NCI-H774 (cell line): Measurements from ENCODE around the gene FBLN2.

Experiments
- DNase-seq: peaks from one replicate; lab custom pipeline; 2025; lab: John Stamatoyannopoulos, UW

The FBLN2 gene

GRCh38 chr3:13532085-13532484 lies 16.8 kb upstream of the FBLN2 start:
- no peak for DNase-seq

GRCh38 chr3:13532631-13533030 lies 16.3 kb upstream of the FBLN2 start:
- DNase-seq, result no peak

GRCh38 chr3:13533885-13534301 lies 15.0 kb upstream of the FBLN2 start:
- no peak for DNase-seq

- no peak for DNase-seq
Observed at GRCh38 chr3:13535526-13535875, 13.4 kb upstream of the FBLN2 start.

GRCh38 chr3:13535905-13536304 lies 13.0 kb upstream of the FBLN2 start:
- no peak for DNase-seq

GRCh38 chr3:13536432-13536831 lies 12.5 kb upstream of the FBLN2 start:
- DNase-seq, result no peak

- no peak for DNase-seq
Observed at GRCh38 chr3:13536832-13537231, 12.1 kb upstream of the FBLN2 start.

GRCh38 chr3:13537244-13537908 lies 11.5 kb upstream of the FBLN2 start:
- DNase-seq, result no peak

- DNase-seq, result no peak
Observed at GRCh38 chr3:13537909-13538296, 11.0 kb upstream of the FBLN2 start.

GRCh38 chr3:13538520-13539291 lies 10.2 kb upstream of the FBLN2 start:
- DNase-seq, result no peak

GRCh38 chr3:13539292-13539638 lies 9.7 kb upstream of the FBLN2 start:
- DNase-seq, result no peak

- no peak for DNase-seq
Observed at GRCh38 chr3:13539671-13540070, 9.3 kb upstream of the FBLN2 start.

GRCh38 chr3:13540297-13540995 lies 8.5 kb upstream of the FBLN2 start:
- DNase-seq, result no peak

- DNase-seq, result no peak
Observed at GRCh38 chr3:13541691-13542090, 7.2 kb upstream of the FBLN2 start.

GRCh38 chr3:13542142-13542541 lies 6.8 kb upstream of the FBLN2 start:
- no peak for DNase-seq

GRCh38 chr3:13543253-13543652 lies 5.7 kb upstream of the FBLN2 start:
- DNase-seq, result no peak

- DNase-seq, result no peak
Observed at GRCh38 chr3:13544293-13544831, 4.6 kb upstream of the FBLN2 start.

GRCh38 chr3:13544951-13545651 lies 3.8 kb upstream of the FBLN2 start:
- DNase-seq, result no peak

- DNase-seq, result no peak
Observed at GRCh38 chr3:13545952-13546454, 2.9 kb upstream of the FBLN2 start.

- DNase-seq, result no peak
Observed at GRCh38 chr3:13546667-13547171, 2.2 kb upstream of the FBLN2 start.

- no peak for DNase-seq
Observed at GRCh38 chr3:13547591-13548371, 1.1 kb upstream of the FBLN2 start.
